Raji (cell line): ENCODE data around the gene DNAJC7.
A peak's percentile ranks its signal among the peaks of the same experiment; 100 is the strongest.

ENCODE experiments used
- POLR2A ChIP-seq: IDR thresholded peaks from 2 replicates; pipeline ENCODE4 v1.6.1; 2011; ENCODE audit warnings: low read depth, low read length, control low read depth; ENCODE audit not compliant: insufficient read depth

Gene DNAJC7

GRCh38 chr17:42025936-42026335 lies 8.7 kb upstream of the DNAJC7 start:
- TF ChIP-seq POLR2A, result no peak

- no peak for TF ChIP-seq POLR2A
These were observed 7.9 kb upstream of the DNAJC7 start for GRCh38 chr17:42025191-42025579.

GRCh38 chr17:42023524-42024349 lies 6.5 kb upstream of the DNAJC7 start:
- TF ChIP-seq POLR2A, result no peak

GRCh38 chr17:42019509-42020404 lies 2.5 kb upstream of the DNAJC7 start, which contains the start of gene NKIRAS2:
Gene NKIRAS2, plus strand, starts transcription at chr17:42020090. Its CDS starts 1,488 bp downstream, at chr17:42021578.
- TF ChIP-seq POLR2A, result peak; percentile 75

- TF ChIP-seq POLR2A, result no peak
These were observed 1.7 kb upstream of the DNAJC7 start for GRCh38 chr17:42018988-42019387.

GRCh38 chr17:42018339-42018738 lies 1.1 kb upstream of the DNAJC7 start:
- no peak for TF ChIP-seq POLR2A

- TF ChIP-seq POLR2A, result no peak
These were observed 594 bp upstream of the DNAJC7 start for GRCh38 chr17:42017866-42018200.

GRCh38 chr17:42016411-42016831 lies 818 bp downstream of the DNAJC7 start:
- TF ChIP-seq POLR2A, result no peak

- no peak for TF ChIP-seq POLR2A
These were observed 6.2 kb downstream of the DNAJC7 start for GRCh38 chr17:42010898-42011516.

GRCh38 chr17:42009170-42009569 lies 8.1 kb downstream of the DNAJC7 start:
- TF ChIP-seq POLR2A, result no peak

- TF ChIP-seq POLR2A, result no peak
These were observed 12.1 kb downstream of the DNAJC7 start for GRCh38 chr17:42005166-42005565.

- TF ChIP-seq POLR2A, result no peak
These were observed 14.4 kb downstream of the DNAJC7 start for GRCh38 chr17:42002792-42003301.

- no peak for TF ChIP-seq POLR2A
These were observed 15.0 kb downstream of the DNAJC7 start for GRCh38 chr17:42002175-42002791.

- no peak for TF ChIP-seq POLR2A
These were observed 15.5 kb downstream of the DNAJC7 start for GRCh38 chr17:42001729-42002128.

- no peak for TF ChIP-seq POLR2A
These were observed 16.7 kb downstream of the DNAJC7 start for GRCh38 chr17:42000413-42001133.

GRCh38 chr17:41998497-41998896 lies 18.7 kb downstream of the DNAJC7 start:
- no peak for TF ChIP-seq POLR2A
